Measurements from ENCODE around the gene BRI3BP.
"Not testable (repeated sequence)": the region's sequence is repeated elsewhere in the genome, so short reads cannot be mapped to it uniquely, and the experiment has no call there.

Gene BRI3BP

GRCh38 chr12:125023065-125023464 is 29.6 kb downstream of the BRI3BP start:
- DNase-seq: no peak

DNA sequence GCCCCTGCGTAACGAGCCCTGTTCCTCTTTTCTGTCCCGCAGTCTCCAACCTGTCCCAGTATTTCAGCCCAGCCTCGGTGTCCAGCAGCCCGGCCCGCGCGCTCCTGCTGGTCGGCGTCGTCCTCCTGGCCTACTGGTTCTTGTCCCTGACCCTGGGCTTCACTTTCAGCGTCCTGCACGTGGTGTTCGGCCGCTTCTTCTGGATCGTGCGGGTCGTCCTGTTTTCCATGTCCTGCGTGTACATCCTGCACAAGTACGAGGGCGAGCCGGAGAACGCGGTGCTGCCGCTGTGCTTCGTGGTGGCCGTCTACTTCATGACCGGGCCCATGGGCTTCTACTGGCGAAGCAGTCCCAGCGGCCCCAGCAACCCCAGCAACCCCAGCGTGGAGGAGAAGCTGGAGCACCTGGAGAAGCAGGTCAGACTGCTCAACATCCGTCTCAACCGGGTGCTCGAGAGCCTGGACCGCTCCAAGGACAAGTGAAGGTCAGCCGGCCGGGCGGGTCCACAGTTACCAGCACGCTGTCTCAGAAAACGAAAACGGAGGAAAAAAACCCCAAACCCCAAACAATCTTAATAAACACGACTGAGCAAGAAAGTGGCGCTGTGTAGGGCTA is 31.6 kb downstream of the BRI3BP start:
- no peak for DNase-seq

- DNase-seq: no peak
Observed at GRCh38 chr12:125025606-125026235, 32.3 kb downstream of the BRI3BP start.

GRCh38 chr12:125028106-125028505 is 34.7 kb downstream of the BRI3BP start:
- DNase-seq: no peak

DNA sequence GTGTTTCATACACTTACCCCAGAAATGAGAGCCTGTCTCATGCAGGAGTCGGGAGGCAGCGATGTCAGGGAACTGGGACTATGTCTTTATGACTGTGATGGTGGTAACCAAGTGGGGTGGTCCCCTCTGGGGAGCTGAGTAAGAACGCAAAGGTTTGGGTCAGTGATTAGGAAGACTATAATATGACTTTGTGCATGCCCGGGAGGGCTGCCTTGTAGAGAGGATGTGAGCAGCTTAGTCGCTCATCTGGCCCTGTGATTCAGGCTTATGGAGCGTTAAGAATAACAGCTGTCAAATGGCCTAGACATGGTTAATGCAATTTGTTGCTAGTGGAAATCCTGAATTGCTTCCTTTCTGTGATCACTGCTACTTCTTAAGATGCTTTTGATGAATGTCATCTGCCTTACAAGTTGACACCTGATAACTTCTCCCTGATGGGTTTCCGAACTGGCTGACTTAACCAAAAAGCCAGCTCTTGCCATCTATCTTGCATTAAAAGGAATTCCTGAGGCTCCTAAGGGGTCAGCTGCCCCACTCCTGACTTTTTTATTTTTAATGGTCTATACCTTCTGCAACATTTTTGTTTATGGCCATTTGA is 36.4 kb downstream of the BRI3BP start:
- peak; percentile 47 for DNase-seq

GRCh38 chr12:125031471-125031870 is 38.0 kb downstream of the BRI3BP start:
- DNase-seq: not testable (repeated sequence)

- DNase-seq: no peak
Observed at GRCh38 chr12:125032466-125033152, 39.2 kb downstream of the BRI3BP start.

DNA sequence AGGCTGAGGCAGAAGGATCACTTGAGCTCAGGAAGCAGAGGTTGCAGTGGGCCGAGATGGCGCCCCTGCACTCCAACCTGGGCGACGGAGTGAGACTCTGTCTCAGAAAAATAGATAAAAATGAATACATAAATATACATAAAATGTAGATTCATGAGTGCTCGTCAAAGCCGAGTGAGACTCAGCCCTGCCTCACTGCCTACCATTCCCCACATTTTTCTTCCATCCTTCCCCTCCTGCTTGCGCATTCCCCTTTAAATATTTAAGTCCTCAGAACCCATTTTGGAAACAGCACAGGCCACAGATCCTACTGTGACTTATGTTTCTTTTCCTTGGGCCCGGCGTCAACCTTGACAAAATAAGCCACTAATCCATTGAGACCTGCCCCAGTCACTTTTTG is 39.8 kb downstream of the BRI3BP start:
- no peak for DNase-seq

DNA sequence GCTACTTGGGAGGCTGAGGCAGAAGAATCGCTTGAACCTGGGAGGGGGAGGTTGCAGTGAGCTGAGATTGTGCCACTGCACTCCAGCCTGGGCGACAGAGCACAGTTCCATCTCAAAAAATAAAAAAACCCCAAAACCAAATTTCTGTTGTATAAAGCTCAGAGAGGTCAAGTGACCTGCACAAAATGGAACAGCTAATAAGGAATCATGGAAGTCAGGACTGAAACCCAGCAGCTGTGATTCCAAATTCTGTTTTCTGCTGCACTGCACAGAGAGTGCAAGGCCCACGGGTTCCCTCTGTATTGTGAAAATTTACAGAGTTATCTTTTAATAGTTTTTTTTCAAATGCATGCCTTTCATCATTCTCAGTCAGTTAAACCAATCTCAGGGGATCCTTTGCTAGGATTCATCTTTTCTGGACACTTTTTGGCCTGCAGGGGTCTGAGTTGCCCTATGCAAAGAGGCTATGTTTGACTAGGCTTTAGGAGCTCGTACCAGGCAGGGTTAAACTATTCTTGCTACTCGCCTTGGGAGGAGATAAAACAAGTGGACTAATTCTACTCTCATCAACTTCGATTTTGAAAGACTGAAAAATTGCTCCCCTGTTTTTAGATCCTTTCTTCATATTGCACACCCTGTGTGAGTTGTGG is 45.7 kb downstream of the BRI3BP start:
- no peak for DNase-seq

DNA sequence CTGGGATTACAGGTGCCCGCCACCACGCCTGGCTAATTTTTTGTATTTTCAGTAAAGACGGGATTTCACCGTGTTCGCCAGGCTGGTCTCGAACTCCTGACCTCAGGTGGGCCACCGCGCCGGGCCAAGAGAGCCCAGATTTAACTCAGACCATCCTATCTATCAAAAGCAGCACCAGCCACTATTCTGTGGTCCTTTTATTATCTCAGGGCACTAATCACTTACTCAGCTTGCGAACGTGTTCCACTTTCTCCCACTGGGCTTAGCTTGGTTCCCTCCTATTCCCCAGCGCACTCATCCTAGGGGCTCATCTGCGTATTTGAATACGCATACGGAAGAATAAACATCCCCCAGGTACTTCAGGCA is 55.6 kb downstream of the BRI3BP start:
- no peak for DNase-seq

DNA sequence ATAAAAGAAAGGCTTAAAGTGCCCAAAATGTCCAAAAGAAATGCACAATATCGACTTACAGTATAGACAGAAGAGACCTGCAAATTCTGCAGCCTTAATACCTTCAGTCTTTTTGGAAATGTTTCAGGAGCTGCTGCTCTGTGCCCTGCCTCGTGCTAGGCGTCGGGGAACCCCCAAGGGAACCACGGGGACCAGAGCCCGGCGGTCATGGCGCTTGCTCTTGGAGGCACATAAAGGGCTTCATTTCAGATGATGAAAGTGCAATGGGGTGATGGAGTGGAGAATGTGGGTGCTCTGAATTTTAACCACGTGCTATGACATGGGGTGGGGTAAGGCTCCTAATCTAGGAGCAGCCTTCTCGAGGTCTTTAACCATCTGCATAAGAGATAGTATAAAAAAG is 57.0 kb downstream of the BRI3BP start:
- no peak for DNase-seq

GRCh38 chr12:125050868-125051267 is 57.4 kb downstream of the BRI3BP start:
- DNase-seq: no peak

DNA sequence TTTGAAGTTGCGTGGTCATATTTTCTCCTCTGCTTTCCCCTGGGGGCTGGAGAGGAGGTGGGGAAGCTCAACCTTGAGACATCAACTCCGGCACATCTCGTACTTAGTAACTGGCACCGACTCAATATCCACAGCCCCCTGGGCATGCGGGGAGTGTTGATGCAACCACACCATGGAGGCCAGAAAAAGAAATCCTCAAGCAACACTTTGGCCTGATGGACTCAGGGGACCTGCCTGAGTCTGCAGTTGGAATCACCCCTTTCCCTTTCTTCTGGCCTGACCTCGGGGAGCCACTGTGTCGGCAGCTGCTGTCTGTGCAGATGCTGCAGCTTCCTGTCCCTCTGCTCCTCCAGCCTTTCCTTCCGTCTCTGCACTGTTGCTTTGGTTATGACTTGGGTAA is 60.4 kb downstream of the BRI3BP start:
- DNase-seq: no peak

- no peak for DNase-seq
Observed at GRCh38 chr12:125055591-125055990, 62.1 kb downstream of the BRI3BP start.

DNA sequence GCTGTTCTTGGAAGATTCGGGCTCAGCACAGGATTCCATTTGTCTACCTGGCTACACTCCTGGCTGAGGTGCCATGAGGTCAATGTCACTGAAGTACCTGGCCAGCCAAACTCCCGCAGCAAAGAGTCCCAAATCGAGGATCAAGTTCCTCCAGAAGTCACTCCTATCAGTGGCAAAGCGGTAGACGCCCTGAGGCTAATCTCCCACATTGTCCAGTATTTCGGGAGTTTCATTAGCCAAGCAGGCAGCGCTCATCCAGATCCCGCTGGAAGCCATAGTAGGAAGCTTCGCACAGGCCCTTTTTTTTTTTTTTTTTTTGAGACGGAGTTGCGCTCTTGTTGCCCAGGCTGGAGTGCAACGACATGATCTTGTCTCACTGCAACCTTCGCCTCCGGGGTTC is 62.9 kb downstream of the BRI3BP start:
- no peak for DNase-seq

GRCh38 chr12:125057708-125058107 is 64.3 kb downstream of the BRI3BP start:
- no peak for DNase-seq

DNA sequence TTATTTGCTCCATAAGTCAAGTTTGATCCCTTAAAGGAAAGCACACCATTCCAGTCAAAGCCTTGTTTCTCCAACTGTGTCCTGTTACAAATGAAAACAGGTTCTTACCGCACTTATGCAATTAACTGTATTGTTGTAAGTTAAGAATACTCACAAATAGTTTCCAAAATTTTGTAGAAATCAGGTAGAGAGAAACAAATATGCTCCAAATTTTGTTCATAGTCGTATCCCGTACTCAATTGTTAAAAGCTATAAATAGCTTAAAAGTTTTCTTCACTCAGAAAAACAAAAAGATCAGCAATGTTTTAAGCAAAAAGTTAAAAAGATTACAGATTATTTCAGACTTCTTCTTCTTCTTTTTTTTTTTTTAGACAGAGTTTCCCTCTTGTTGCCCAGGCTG is 67.8 kb downstream of the BRI3BP start:
- no peak for DNase-seq

DNA sequence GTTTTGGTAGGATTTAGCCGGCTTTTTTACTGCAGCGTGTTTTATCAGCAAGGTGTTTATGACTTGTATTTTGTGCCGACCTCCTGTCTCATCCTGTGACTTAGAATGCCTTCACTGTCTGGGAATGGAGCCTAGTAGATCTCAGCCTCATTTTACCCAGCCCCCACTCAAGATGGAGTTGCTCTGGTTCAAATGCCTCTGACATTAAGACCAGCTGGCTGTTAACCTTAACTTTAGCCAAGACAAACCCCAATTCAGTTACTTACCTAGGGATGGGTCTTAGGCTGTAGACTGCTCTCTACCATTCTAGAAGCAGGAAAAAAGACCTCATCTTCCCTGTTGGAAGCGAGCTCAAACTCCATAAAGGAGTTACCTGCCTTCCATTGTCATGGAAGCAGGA is 70.1 kb downstream of the BRI3BP start:
- not testable (repeated sequence) for DNase-seq

DNA sequence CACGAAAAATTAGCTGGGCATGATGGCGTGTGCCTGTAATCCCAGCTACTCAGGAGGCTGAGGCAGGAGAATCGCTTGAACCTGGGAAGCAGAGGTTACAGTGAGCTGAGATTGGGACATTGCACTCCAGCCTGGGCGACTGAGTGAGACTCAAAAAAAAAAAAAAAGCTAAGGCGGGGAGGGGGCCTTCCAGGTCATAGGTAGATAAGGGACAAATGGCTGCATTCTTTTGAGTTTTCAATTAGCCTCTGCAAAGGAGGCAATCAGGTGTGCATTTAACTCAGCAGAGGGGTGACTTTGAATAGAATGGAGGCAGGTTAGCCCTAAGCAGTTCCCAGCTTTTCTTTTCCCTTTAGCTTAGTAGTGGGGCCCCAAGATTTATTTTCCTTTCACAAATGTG is 71.0 kb downstream of the BRI3BP start:
- DNase-seq: no peak

GRCh38 chr12:125065021-125065918 is 71.8 kb downstream of the BRI3BP start, which contains the start of gene AACS:
AACS (plus strand) TSS chr12:125065435; CDS start chr12:125065585, 150 bp downstream.
- DNase-seq: peak; percentile 74

GRCh38 chr12:125065919-125066570 is 72.6 kb downstream of the BRI3BP start:
- DNase-seq: no peak

DNA sequence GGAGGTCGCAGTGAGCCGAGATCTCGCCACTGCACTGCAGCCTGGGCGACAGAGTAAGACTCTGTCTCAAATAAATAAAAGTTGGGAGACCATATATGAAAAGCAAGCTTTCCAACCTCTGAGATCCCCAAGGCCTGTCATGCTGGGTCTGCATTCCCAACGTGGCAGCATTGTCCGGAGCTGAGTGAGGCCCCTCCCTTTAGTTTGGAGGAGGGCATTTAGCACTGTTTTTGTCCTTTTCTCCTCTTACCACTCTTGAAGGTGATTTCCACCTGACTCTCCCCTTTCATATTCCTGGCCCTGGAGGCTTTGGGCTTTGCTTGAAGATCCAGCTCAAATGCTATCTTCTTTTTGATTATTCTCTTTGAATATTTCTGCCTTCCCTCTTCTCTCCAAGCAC is 74.9 kb downstream of the BRI3BP start:
- DNase-seq: no peak
